HEK293 (cell line): ENCODE measurements around the gene PCBP4.

Experiments
- GFI1B ChIP-seq: fragments of 450-650 bp; formaldehyde crosslinking; IDR thresholded peaks from 2 replicates; pipeline ENCODE4 v1.5.1; 2016; ENCODE audit warnings: missing biosample characterization, missing genetic modification characterization
- GLI2 ChIP-seq: fragments of 450-650 bp; formaldehyde crosslinking; IDR thresholded peaks from 2 replicates; pipeline ENCODE4; 2017; ENCODE audit warnings: missing biosample characterization, missing genetic modification characterization, low read depth, borderline replicate concordance
- GLI4 ChIP-seq: fragments of 450-650 bp; formaldehyde crosslinking; IDR thresholded peaks from 2 replicates; pipeline ENCODE4 v1.5.1; 2016; ENCODE audit warnings: missing biosample characterization, missing genetic modification characterization
- KLF7 ChIP-seq: fragments of 450-650 bp; formaldehyde crosslinking; IDR thresholded peaks from 2 replicates; pipeline ENCODE4 v1.5.1; 2016; ENCODE audit warnings: missing biosample characterization, missing genetic modification characterization, borderline replicate concordance
- KLF8 ChIP-seq: fragments of 450-650 bp; formaldehyde crosslinking; IDR thresholded peaks from 2 replicates; pipeline ENCODE4 v1.5.1; 2016; ENCODE audit warnings: missing biosample characterization, missing genetic modification characterization
- SCRT2 ChIP-seq: fragments of 450-650 bp; formaldehyde crosslinking; IDR thresholded peaks from 2 replicates; pipeline ENCODE4 v1.5.1; 2016; ENCODE audit warnings: missing biosample characterization, missing genetic modification characterization
- SP2 ChIP-seq: fragments of 450-650 bp; formaldehyde crosslinking; IDR thresholded peaks from 2 replicates; pipeline ENCODE4 v1.5.1; 2016; ENCODE audit warnings: missing biosample characterization, missing genetic modification characterization
- SP7 ChIP-seq: fragments of 450-650 bp; formaldehyde crosslinking; IDR thresholded peaks from 2 replicates; pipeline ENCODE4 v1.5.1; 2016; ENCODE audit warnings: missing biosample characterization, missing genetic modification characterization
- WT1 ChIP-seq: fragments of 450-650 bp; formaldehyde crosslinking; IDR thresholded peaks from 2 replicates; pipeline ENCODE4 v1.5.1; 2016; ENCODE audit warnings: missing biosample characterization, missing genetic modification characterization
- ZBTB17 ChIP-seq: fragments of 450-650 bp; formaldehyde crosslinking; IDR thresholded peaks from 2 replicates; pipeline ENCODE4 v1.5.1; 2016; ENCODE audit warnings: missing biosample characterization, missing genetic modification characterization
- ZBTB21 ChIP-seq: fragments of 450-650 bp; formaldehyde crosslinking; IDR thresholded peaks from 2 replicates; pipeline ENCODE4 v1.5.1; 2017; ENCODE audit warnings: missing biosample characterization, missing genetic modification characterization
- ZNF155 ChIP-seq: fragments of 450-650 bp; formaldehyde crosslinking; IDR thresholded peaks from 2 replicates; pipeline ENCODE4 v1.5.1; 2016; ENCODE audit warnings: missing biosample characterization, missing genetic modification characterization
- ZNF184 ChIP-seq: fragments of 450-650 bp; IDR thresholded peaks from 2 replicates; pipeline ENCODE4 v1.5.1; 2018; ENCODE audit warnings: missing biosample characterization, mild to moderate bottlenecking, missing genetic modification characterization
- ZNF23 ChIP-seq: fragments of 450-650 bp; formaldehyde crosslinking; IDR thresholded peaks from 2 replicates; pipeline ENCODE4 v1.5.1; 2016; ENCODE audit warnings: missing biosample characterization, missing genetic modification characterization, borderline replicate concordance
- ZNF350 ChIP-seq: fragments of 450-650 bp; formaldehyde crosslinking; IDR thresholded peaks from 2 replicates; pipeline ENCODE4 v1.5.0; 2017; ENCODE audit warnings: missing biosample characterization, mild to moderate bottlenecking, missing genetic modification characterization
- ZNF391 ChIP-seq: fragments of 450-650 bp; formaldehyde crosslinking; IDR thresholded peaks from 2 replicates; pipeline ENCODE4 v1.5.1; 2016; ENCODE audit warnings: low read depth, missing biosample characterization, missing genetic modification characterization, borderline replicate concordance
- ZNF416 ChIP-seq: fragments of 450-650 bp; formaldehyde crosslinking; IDR thresholded peaks from 2 replicates; pipeline ENCODE4 v1.5.1; 2016; ENCODE audit warnings: missing biosample characterization, missing genetic modification characterization
- ZNF521 ChIP-seq: fragments of 450-650 bp; formaldehyde crosslinking; IDR thresholded peaks from 2 replicates; pipeline ENCODE4 v1.5.1; 2017; ENCODE audit warnings: missing biosample characterization, mild to moderate bottlenecking, missing genetic modification characterization
- ZNF558 ChIP-seq: fragments of 450-650 bp; formaldehyde crosslinking; IDR thresholded peaks from 2 replicates; pipeline ENCODE4 v1.5.1; 2016; ENCODE audit warnings: missing biosample characterization, missing genetic modification characterization
- ZNF623 ChIP-seq: fragments of 450-650 bp; formaldehyde crosslinking; IDR thresholded peaks from 2 replicates; pipeline ENCODE4 v1.5.1; 2016; ENCODE audit warnings: missing biosample characterization, missing genetic modification characterization
- ZNF658 ChIP-seq: fragments of 450-650 bp; formaldehyde crosslinking; IDR thresholded peaks from 2 replicates; pipeline ENCODE4; 2016; ENCODE audit warnings: missing biosample characterization, missing genetic modification characterization
- ZNF670 ChIP-seq: fragments of 450-650 bp; formaldehyde crosslinking; IDR thresholded peaks from 2 replicates; pipeline ENCODE4 v1.5.1; 2016; ENCODE audit warnings: missing biosample characterization, missing genetic modification characterization, low read depth
- ZNF747 ChIP-seq: fragments of 450-650 bp; formaldehyde crosslinking; IDR thresholded peaks from 2 replicates; pipeline ENCODE4 v1.5.1; 2016; ENCODE audit warnings: missing biosample characterization, missing genetic modification characterization
- ZNF76 ChIP-seq: fragments of 450-650 bp; formaldehyde crosslinking; IDR thresholded peaks from 2 replicates; pipeline ENCODE4; 2016; ENCODE audit warnings: low read depth, missing biosample characterization, missing genetic modification characterization, borderline replicate concordance
- ZNF776 ChIP-seq: fragments of 450-650 bp; formaldehyde crosslinking; IDR thresholded peaks from 2 replicates; pipeline ENCODE4 v1.5.0; 2017; ENCODE audit warnings: missing biosample characterization, missing genetic modification characterization, borderline replicate concordance
- TF ChIP-seq, protein P1 (sequence below): fragments of 450-650 bp; formaldehyde crosslinking; IDR thresholded peaks from 2 replicates; pipeline ENCODE4 v1.5.1; 2017; ENCODE audit warnings: missing biosample characterization, missing genetic modification characterization
- TF ChIP-seq, protein P2 (sequence below): fragments of 450-650 bp; formaldehyde crosslinking; IDR thresholded peaks from 2 replicates; pipeline ENCODE4 v1.5.1; 2017; ENCODE audit warnings: missing biosample characterization, missing genetic modification characterization
- TF ChIP-seq, protein P3 (sequence below): fragments of 450-650 bp; formaldehyde crosslinking; IDR thresholded peaks from 2 replicates; pipeline ENCODE4 v1.5.1; 2017; ENCODE audit warnings: missing biosample characterization, mild to moderate bottlenecking, missing genetic modification characterization, moderate library complexity

Gene PCBP4

DNA sequence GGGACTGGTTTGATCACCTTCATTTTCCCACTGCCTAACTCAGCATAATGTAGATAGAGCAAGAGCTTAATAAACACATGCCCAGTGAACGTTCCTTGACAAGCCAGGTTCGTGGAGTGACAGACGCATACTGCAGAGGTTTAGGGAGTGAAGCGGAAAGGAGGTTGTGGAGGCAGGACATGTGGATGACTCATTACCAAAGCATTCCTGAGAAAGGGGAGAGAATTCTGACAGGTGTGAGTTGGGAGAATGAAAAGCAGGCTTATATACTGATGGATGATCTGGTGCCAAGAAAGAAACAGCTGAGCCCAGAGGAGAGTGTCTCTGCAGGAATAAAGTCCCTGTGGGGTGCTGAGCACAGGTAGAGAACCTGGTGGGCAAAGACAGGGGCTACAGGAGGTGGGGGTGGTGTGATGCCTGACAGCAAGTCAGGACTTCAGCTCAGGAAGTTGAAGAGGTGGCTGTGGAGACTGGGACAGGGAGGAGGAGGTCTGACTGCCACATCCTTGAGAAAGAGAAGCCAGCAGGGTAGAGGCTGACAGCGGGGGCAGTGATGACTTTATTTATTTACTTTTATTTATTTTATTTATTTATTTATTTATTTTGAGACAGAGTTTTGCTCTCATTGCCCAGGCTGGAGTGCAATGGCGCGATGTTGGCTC, 30.8 kb upstream of the PCBP4 start (continued):
- TF ChIP-seq, protein P1, sequence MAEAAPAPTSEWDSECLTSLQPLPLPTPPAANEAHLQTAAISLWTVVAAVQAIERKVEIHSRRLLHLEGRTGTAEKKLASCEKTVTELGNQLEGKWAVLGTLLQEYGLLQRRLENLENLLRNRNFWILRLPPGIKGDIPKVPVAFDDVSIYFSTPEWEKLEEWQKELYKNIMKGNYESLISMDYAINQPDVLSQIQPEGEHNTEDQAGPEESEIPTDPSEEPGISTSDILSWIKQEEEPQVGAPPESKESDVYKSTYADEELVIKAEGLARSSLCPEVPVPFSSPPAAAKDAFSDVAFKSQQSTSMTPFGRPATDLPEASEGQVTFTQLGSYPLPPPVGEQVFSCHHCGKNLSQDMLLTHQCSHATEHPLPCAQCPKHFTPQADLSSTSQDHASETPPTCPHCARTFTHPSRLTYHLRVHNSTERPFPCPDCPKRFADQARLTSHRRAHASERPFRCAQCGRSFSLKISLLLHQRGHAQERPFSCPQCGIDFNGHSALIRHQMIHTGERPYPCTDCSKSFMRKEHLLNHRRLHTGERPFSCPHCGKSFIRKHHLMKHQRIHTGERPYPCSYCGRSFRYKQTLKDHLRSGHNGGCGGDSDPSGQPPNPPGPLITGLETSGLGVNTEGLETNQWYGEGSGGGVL, result peak; percentile 24; the same call in 1 of the 2 replicates
- TF ChIP-seq, protein P2, sequence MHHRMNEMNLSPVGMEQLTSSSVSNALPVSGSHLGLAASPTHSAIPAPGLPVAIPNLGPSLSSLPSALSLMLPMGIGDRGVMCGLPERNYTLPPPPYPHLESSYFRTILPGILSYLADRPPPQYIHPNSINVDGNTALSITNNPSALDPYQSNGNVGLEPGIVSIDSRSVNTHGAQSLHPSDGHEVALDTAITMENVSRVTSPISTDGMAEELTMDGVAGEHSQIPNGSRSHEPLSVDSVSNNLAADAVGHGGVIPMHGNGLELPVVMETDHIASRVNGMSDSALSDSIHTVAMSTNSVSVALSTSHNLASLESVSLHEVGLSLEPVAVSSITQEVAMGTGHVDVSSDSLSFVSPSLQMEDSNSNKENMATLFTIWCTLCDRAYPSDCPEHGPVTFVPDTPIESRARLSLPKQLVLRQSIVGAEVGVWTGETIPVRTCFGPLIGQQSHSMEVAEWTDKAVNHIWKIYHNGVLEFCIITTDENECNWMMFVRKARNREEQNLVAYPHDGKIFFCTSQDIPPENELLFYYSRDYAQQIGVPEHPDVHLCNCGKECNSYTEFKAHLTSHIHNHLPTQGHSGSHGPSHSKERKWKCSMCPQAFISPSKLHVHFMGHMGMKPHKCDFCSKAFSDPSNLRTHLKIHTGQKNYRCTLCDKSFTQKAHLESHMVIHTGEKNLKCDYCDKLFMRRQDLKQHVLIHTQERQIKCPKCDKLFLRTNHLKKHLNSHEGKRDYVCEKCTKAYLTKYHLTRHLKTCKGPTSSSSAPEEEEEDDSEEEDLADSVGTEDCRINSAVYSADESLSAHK (tag by site-specific recombination), result no peak
- TF ChIP-seq KLF8 (tag by site-specific recombination) (peak; percentile 36; the same call in 1 of the 2 replicates), ZNF76 (tag by site-specific recombination) (no peak), ZNF350 (tag by site-specific recombination) (no peak), ZNF558 (tag by site-specific recombination) (no peak), WT1 (tag by site-specific recombination) (peak; percentile 89), ZNF747 (no peak), SP2 (tag by site-specific recombination) (0 out of 2 replicates have a peak, but pooled peaks have one; percentile 23), SCRT2 (tag by site-specific recombination) (peak; percentile 90), ZNF521 (tag by site-specific recombination) (no peak), ZBTB17 (tag by site-specific recombination) (peak; percentile 57), ZNF23 (tag by site-specific recombination) (no peak), ZNF155 (tag by site-specific recombination) (no peak), ZNF670 (tag by site-specific recombination) (no peak), ZNF658 (tag by site-specific recombination) (no peak), GFI1B (tag by site-specific recombination) (no peak), SP7 (0 out of 2 replicates have a peak, but pooled peaks have one; percentile 42), GLI4 (tag by site-specific recombination) (no peak), ZNF776 (tag by site-specific recombination) (no peak), KLF7 (tag by site-specific recombination) (no peak), ZBTB21 (tag by site-specific recombination) (no peak), ZNF184 (tag by site-specific recombination) (no peak), GLI2 (tag by site-specific recombination) (no peak), ZNF623 (tag by site-specific recombination) (no peak), ZNF416 (tag by site-specific recombination) (no peak), ZNF391 (no peak)
- TF ChIP-seq, protein P3, sequence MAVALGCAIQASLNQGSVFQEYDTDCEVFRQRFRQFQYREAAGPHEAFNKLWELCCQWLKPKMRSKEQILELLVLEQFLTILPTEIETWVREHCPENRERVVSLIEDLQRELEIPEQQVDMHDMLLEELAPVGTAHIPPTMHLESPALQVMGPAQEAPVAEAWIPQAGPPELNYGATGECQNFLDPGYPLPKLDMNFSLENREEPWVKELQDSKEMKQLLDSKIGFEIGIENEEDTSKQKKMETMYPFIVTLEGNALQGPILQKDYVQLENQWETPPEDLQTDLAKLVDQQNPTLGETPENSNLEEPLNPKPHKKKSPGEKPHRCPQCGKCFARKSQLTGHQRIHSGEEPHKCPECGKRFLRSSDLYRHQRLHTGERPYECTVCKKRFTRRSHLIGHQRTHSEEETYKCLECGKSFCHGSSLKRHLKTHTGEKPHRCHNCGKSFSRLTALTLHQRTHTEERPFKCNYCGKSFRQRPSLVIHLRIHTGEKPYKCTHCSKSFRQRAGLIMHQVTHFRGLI (tag by site-specific recombination), result no peak
